Activated CD8-positive, alpha-beta memory T cell treated with anti-CD3 and anti-CD28 coated beads, Interleukin-2, amount 50 U/mL, for 24 hours (primary cell): ENCODE results near the gene ZMYND15.
"Not testable (repeated sequence)": the region's sequence is repeated elsewhere in the genome, so short reads cannot be mapped to it uniquely, and the experiment has no call there.

Experiments
- DNase-seq: peaks from one replicate; pipeline ENCODE4 v3.0.0-alpha.2; 2020; ENCODE audit errors: extremely low read depth

Gene ZMYND15

DNA sequence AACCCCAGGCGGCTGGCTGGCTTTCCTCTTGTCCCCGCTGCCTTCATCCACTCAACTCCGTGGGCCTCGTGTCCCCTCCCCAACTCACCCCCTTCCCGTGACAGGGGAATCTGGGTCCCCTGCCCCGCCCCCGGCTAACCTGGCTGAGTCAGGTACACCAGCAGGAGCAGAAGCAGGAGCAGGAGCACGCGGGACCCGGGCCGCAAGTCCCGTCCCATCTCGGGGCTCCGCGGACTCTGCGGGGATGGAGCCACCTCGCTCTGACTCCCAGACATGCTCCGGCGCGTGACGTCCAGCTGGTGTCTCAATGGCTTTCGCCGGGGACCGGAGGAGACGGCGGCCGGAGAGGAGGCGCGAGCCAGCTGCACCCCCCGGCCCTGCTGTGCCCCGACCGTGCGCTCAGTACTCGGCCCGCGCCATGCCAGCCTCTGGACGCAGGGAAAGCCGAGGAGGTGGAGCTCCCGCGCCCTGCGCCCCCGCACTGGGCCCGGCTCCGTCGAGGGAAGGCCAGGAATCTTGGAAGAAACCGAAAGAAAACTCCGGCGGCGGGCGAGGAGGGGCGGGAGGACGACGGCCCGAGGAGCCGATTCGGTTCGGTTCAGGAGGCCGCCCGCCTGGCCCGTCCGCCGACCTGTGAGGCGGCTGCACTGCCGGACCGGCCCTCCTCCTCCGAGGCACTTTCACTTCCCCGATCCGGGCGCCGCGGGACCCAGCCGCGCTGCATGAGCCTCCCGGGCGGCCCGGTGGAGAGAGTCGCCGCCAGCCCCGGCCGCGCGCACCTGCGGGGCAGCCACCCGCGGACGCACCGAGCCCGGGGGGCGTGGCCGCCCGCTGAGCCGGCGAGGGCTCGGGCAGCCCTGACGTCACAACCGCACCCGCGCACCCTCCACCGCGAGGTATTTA is at the start of gene ZMYND15, which contains the start of gene CXCL16:
Gene ZMYND15 (plus strand): TSS at position 712 of the 903 bp plus-strand sequence. CDS start 716 bp downstream, outside the sequence.
Gene CXCL16 (minus strand): TSS at position 807 of the 903 bp plus-strand sequence. CDS start 589 bp downstream, at position 218.
- no peak for DNase-seq

DNA sequence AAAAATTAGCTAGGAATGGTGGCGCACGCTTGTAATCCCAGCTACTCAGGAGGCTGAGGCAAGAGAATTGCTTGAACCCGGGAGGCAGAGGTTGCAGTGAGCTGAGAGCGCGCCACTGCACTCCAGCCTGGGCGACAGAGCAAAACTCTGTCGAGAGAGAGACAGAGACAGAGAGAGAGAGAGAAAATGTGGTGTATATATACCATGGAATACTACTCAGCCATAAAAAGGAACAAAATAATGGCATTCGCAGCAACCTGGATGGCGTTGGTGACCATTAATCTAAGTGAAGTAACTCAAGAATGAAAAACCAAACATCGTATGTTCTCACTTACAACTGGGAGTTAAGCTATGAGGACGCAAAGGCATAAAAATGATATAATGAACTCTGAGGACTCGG is 49.8 kb upstream of the ZMYND15 start:
- DNase-seq, result not testable (repeated sequence)

- no peak for DNase-seq
Measured at GRCh38 chr17:4690745-4691144, 48.9 kb upstream of the ZMYND15 start.

- no peak for DNase-seq
Measured at GRCh38 chr17:4691686-4692085, 47.9 kb upstream of the ZMYND15 start.

GRCh38 chr17:4693416-4693815 is 46.2 kb upstream of the ZMYND15 start:
- no peak for DNase-seq

DNA sequence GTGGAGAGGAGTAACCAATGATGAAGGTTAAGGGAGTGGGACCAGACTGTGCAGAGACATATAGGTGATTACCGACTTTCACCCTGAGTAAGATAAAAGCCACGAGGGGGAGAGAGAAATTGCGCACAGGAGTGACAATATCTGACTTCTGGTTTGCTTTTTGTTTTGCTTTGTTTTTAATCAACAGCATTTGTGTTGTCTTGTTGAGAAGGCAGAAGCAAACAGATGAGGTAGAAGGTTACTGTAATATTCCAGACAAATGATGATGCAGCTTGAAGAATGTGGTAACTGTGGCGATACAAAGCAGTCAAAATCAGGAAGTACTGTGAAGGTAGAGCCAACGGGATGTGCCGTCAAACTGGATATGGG is 43.2 kb upstream of the ZMYND15 start:
- DNase-seq, result no peak

GRCh38 chr17:4699401-4700056 is 40.1 kb upstream of the ZMYND15 start:
- DNase-seq, result not testable (repeated sequence)

DNA sequence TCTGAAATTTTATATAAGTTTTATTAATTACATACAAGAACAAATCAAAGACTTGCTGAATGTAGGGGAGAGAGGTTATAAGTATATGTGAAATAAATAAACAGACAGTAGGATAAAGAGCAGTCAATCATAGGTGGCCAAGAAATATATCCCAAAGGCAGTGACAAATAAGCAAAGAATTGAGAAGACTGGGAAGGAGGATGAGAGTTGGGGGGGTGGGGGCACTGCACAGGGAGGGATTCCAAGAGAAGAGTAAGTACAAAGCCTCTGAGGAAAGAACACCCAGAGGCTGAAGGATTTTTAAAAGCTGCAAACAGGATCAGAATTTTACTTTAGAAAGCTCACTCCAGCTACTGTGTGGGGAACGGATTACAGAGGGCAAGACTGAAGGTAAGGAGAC is 38.5 kb upstream of the ZMYND15 start:
- no peak for DNase-seq

DNA sequence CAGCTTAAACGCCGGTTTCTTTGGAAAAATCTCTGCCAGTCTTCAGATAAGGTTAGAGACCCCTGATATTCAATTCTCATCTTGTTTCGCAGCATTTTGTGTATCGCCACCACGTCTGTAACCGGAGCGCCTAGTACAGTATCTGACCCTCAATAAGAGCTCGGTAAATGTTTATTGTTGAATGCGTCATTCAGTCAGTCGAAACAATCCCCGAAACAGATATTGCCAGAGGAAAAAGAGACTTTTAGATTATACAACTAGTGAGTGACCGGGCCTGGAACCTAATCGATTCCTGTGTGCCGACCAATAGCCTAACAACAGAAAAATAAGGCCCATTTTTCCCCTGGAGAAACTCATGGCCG is 36.3 kb upstream of the ZMYND15 start:
- DNase-seq, result no peak

DNA sequence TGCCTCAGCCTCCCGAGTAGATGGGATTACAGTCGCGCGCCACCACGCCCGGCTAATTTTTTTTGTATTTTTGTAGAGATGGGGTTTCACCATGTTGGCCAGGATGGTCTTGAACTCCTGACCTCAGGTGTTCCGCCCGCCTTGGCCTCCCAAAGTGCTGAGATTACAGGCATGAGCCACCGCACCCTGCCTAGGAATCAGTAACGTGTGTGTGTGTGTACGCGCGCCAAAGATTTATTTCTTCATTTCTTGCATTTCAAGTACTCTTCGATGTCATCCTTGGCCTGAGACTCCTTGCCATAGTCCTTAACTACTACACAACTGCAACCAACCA is 35.1 kb upstream of the ZMYND15 start:
- DNase-seq, result not testable (repeated sequence)

DNA sequence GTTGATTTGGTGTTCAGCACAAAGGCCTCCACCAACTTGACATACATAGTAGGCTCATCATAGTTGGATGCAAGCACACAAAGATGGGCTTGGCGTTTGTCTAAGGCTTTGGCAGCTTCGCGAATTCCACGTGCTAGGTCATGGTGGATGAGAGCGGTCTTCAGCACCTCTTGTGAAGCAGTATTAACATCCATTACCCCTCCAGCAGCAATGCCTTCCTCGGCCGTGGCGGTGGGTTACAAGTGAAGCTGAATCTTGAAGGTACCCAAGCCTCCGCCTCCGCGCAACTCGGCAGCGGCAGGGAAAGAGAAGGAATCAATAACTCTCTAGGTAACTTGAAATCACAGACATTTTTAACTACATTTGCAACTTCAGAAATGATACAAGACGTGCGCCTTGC is 34.6 kb upstream of the ZMYND15 start:
- no peak for DNase-seq

GRCh38 chr17:4706121-4706520 is 33.5 kb upstream of the ZMYND15 start:
- DNase-seq, result no peak

GRCh38 chr17:4708436-4708835 is 31.2 kb upstream of the ZMYND15 start:
- peak; percentile 29 for DNase-seq

DNA sequence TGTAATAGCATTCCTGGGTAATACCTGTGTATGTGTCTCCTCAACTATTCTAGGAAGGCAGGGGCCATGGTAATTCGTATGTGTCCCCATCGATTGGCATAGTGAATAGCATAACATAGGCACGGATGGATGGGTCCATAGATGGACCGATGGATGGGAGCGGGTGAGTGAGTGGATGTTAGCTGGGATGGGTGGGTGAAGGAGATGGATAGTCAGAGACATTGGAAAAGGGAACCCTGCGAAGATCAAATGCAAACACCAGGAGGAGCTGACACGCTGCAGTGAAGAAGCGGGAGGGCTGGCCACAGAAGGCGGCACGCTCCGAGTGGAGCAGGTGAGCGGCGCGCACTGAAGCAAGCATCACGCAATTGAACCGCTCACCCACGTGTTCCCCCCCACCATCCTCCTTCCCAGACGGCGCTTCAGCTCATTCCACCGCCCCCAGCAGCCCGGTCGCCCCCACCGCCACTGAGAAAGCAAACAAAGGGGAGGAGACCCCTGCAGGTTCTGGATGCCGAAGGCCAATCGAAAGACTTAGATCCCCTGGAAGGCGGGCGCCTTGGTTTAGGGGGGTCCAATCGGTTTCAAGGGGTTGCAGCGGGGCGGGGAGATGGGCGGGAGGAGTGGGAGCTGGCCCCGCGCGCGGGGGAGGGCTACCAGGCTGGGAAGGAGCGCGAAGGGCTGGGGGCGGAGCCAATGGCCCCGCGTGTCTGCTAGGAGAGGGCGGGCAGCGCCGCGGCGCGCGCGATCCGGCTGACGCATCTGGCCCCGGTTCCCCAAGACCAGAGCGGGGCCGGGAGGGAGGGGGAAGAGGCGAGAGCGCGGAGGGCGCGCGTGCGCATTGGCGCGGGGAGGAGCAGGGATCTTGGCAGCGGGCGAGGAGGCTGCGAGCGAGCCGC is 29.6 kb upstream of the ZMYND15 start, which contains the start of gene ARRB2:
Gene ARRB2 (plus strand): TSS at position 839 of the 899 bp plus-strand sequence. CDS start 90 bp downstream, outside the sequence.
- peak; percentile 92 for DNase-seq

DNA sequence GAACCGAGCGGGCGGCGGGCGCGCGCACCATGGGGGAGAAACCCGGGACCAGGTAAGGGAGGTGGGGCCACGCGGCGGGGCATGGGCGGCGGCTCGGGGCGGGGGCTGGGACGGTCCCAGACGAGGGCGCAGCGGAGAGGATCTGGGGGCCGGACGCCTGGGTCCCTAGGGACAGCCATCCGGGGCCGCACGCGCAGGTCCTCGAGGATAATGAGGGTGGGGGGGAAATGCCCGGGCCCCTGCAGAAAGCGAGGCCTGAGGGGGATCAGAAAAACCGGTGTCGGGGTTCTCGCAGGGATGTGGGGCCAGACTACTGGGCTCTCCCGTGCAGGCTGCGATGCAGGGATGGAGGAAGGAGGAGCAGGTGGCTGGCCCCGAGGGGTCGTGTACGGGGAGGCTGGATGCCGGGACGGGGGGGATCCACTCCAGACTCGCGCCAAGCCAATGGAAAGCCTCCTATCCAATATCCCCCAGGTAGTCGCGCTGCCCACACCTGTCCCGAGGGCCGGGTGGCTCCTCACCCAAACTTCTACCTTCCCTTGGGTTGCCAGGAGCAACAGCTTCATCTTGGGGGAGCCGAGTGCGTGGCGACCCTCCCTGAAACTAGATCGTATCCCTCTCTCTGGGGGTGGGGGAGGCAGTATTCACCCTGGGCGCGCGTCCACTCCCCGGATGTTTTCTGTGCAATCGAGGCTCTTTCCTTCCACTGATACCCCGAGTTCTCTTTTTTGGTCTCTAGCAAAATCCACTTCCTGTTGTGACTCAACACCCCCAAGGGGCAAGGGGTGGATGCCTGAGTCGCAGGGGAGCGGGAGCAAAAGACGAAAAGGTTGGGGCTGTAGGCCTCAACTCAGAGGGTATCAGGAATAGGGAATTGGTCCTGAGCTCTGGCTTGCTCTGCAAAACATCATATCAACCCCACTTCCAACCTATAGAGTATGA is 28.7 kb upstream of the ZMYND15 start:
- no peak for DNase-seq

GRCh38 chr17:4711661-4712181 is 27.9 kb upstream of the ZMYND15 start:
- no peak for DNase-seq

DNA sequence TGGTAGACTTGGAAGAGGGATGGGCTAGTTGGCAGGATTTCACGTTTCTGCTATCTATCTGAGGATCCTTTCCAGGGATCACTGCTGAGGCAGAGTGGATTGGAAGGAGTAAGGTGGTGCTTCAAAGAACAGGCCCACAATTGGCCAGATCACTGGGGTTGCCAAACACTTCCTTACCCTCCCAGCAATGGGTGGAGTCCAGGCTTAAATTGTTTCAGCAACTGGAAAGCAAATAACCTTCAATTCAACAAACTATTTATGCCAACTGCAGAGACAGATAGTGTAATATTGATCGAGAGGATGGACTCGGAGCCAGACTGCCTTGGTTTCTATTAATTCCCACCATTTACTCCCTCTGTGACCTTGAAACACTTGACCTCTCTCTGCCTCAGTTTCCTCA is 27.1 kb upstream of the ZMYND15 start:
- DNase-seq, result no peak

- not testable (repeated sequence) for DNase-seq
Measured at GRCh38 chr17:4714340-4715062, 25.1 kb upstream of the ZMYND15 start.

GRCh38 chr17:4715063-4715744 is 24.4 kb upstream of the ZMYND15 start:
- no peak for DNase-seq
